GM21367 (cell line): Measurements from ENCODE around the gene MT1F.
"Not testable (repeated sequence)": the region's sequence is repeated elsewhere in the genome, so short reads cannot be mapped to it uniquely, and the experiment has no call there.

Experiments
- ATAC-seq: cut with Tn5 transposase; IDR thresholded peaks from one replicate; pipeline ENCODE4 v1.9.1; 2021; ENCODE audit not compliant: unreplicated experiment

MT1F gene

DNA sequence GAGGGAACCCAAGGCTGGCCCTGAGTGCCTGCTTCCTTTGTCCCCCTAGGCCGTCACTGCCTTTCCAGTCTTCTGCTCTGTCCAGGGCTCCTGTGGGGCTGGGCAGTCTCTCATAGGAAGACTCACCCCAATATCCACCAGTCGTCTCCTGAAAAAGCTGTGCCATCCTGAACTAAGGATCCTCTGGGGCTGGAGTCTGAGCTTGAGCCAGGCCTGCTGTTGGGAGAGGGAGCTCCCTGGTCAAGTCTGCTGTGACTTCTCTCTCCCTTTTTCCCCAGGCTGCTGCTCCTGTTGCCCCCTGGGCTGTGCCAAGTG lies 12.8 kb downstream of the MT1F start:
- ATAC-seq = no peak

GRCh38 chr16:56671691-56672090 lies 13.9 kb downstream of the MT1F start:
- ATAC-seq = not testable (repeated sequence)

- ATAC-seq = not testable (repeated sequence)
Observed at GRCh38 chr16:56672171-56672570, 14.4 kb downstream of the MT1F start.

GRCh38 chr16:56672761-56673536 lies 15.2 kb downstream of the MT1F start:
- ATAC-seq = no peak

DNA sequence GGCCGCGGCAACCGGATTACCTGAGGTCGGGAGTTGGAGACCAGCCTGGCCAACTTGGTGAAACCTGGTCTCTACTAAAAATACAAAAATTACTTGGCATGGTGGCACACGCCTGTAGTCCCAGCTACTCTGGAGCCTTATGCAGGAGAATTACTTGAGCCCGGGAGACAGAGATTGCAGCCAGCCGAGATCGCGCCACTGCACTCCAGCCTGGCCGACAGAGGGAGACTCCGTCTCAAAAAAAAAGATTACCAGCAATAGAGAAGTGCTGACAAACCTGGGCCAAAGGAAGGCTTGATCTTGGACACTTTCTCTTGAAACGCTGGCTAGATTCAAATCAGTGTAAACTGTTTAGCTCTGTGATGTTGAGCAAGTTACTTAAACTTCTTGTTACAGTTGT lies 16.2 kb downstream of the MT1F start:
- no peak for ATAC-seq

DNA sequence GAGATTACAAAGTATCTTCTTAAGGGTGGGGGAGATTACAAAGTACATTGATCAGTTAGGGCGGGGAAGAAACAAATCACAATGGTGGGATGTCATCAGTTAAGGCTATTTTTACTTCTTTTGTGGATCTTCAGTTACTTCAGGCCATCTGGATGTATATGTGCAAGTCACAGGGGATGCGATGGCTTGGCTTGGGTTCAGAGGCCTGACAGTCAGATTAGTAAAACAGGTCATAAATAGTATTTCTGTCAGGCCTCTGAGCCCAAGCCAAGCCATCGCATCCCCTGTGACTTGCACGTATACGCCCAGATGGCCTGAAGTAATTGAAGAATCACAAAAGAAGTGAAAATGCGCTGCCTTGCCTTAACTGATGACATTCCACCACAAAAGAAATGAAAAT lies 16.8 kb downstream of the MT1F start:
- not testable (repeated sequence) for ATAC-seq

GRCh38 chr16:56675685-56676210 lies 18.0 kb downstream of the MT1F start:
- no peak for ATAC-seq

DNA sequence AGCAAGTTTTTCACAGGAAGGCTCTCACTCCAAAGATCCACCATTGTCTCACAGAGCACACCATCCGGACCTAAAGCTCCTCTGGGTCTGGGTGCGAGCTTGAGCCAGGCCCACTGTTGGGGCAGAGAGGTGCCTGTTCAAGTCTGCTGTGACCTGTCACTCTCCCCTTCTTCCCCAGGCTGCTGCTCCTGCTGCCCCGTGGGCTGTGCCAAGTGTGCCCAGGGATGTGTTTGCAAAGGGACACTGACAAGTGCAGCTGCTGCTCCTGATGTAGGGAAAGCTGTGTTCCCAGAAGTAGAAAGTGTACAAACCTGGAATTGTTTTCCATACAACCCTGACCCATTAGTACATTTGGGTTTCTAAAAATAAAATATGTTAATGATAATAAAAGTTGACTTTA lies 19.7 kb downstream of the MT1F start:
- no peak for ATAC-seq

DNA sequence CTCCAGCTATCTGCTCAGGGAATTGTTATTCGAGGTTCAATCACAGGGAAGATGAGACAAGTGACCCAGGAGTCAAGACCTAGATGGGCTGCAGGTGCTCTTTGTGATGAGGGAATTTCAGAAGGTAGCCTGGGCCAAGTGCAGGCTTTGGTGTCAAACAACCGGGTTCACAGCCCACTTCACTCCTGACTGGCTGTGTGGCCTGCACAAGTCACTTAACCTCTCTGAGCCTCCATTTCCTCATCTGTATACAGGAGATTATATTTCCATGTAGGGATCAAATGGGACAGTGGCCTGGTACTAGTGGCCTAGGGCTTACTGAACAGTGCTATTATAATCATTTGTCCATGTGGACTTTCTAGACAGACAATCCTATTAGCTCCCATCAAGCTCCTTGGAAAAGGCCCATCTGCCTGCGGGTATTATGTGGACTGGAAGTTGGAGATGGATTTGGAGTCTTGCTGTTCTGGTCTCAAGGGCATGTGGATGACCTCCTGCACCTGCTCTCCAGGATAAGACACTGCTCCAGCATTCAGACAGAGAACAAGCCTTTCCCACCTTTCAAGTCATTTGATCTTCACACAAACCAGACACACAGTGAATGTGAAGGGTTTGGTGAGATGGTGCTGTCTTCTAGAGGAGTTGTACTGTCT lies 21.4 kb downstream of the MT1F start:
- ATAC-seq = no peak

GRCh38 chr16:56679818-56680217 lies 22.1 kb downstream of the MT1F start:
- ATAC-seq = no peak

DNA sequence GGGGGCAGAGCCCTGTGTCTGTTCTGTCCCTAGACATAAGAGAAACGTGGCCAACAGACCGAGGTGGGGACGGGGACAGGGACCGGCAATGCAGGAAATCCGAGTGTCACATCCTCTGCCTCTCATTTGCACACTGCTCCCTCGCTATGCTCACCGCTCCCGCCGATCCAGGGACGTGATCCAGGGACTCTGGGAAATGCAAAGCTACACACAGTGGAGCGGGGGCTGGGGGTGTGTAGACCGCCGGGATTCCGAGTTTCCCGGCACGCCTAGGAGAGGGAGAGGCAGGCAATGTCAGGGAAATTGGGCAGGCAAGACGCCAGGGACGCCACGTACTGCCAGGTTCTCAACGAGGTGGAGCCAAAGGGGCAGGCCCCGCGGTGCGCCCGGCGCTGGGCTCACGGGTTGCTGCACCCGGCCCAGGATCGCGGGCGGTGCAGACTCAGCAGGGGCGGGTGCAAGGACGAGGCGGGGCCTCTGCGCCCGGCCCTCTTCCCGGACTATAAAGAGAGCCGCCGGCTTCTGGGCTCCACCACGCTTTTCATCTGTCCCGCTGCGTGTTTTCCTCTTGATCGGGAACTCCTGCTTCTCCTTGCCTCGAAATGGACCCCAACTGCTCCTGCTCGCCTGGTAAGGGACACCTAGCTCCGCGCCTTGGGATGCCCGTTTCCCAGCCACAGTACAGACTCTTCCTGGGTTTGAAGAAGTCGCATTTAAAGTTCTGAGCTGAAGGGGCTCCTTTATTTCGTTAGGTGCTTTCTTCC lies 24.4 kb downstream of the MT1F start, which contains the start of gene MT1X:
TSS of gene MT1X (plus strand) at position 532 of the 764 bp plus-strand sequence. CDS start at position 603, 71 bp downstream.
- peak; percentile 90 for ATAC-seq

DNA sequence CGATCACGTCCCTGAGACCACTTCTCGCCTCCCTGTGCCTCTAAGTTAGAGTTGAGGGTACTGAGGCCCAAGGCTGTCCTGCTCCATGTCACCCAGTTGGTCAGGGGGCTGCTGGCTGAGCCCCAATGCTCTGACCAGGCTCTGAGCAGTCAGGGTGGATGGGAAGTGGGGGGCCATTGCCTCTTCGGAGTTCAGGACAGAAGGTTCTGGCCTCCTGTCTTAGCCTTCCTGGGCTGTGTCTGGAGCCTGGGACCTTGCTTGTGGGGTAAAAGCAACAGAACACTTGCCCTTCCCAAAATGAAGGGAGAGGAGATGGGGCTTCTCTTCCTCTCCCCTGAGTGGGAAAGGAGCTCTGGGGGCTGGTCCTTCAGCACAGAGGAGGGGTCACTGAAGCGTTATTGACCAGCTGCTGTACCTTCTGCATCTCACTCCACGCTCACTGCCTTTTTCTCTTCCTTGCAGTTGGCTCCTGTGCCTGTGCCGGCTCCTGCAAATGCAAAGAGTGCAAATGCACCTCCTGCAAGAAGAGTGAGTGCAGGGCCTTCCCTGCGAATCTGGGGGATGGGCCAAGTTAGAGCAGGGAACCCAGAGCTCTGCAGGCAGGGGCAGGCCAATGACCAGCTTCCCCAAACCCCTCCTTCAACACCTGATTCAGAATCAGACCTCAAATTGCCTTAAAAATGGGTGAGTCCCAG lies 25.1 kb downstream of the MT1F start:
- no peak for ATAC-seq

DNA sequence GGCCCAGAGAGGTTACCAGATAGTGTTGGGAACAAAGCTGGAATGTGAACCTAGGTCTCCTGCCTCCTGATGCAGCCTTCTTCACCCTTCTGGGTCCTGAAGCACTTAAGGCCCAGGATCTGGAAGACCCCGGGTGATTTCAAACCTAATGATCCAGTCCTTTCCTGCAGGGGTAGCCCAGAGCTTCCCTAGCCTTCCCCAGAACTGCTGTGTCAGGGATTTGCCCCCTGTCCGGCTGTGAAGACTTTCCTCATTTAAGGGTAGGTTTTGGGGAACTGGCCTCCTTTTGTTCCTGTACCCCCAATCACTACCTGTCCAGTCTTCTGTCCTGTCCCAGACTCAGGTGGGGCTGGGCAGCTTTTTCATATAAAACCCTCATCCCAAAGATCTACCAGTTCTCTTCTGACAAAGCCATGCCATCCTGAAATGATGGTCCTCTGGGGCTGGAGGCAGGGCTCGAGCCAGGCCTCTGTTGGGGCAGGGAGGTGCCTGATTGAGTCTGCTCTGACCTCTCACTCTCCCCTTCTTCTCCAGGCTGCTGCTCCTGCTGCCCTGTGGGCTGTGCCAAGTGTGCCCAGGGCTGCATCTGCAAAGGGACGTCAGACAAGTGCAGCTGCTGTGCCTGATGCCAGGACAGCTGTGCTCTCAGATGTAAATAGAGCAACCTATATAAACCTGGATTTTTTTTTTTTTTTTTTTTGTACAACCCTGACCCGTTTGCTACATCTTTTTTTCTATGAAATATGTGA lies 25.8 kb downstream of the MT1F start:
- no peak for ATAC-seq

DNA sequence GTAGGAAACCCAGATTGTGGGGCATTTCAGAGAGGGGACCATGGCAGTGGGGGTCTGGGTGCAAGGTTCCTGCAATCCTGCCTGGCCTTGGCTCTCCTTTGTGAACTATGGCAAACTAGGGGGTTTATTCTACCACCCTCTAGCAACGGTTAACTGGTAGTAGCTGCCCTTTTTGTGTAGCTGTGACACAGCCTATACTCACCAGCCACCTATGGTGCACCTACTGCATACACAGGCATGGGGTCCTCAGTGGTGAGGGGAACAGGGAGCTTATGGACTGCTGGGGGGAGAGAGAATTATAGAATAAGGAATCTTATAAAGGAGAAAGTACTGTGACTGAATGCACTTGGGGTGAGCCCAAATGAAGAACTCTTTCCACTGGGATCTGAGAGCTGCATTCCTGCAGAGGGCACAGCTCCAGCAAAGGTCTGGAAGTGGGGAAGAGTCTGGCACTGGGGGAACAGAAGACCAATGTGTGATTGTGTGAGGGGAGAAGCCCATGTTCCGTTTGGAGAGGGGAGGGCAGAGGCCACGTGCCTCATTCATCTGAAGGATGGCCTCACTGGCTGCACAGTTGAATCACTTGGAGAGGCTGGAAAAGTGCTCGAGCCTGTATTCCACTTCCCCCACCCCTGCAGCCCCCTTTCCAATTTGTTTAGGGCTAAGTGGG lies 26.6 kb downstream of the MT1F start:
- no peak for ATAC-seq

DNA sequence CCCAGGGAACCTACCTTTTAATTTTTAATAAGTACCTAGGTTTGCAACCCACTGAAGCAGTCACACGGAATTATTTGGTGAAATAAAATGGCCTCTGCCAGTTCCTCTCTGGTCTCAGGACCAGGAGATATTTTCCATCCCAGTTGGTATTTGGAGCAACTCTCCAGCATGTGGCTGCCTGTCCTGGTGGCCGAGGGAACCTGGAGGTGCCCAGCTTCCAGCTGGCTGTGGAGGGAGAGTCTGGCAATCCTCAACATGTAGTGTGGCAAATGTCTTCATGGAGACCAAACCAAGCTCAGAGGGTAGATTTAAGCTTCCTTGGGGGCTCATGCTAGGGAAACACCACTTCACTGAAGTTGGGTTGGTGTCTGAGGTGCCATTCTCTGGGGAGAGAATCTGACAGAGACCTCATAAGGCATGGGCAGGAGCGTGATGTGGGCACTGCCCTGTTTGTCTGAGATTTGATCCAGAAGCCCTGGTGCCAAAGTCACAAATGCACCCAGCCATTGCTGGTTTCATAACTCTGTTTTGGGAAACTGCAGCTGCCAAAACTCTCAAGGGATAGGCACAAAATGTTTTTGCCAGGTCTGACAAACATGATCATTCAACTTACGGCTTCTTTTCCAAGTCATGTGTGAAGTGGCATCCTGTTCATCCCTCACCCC lies 27.3 kb downstream of the MT1F start:
- ATAC-seq = no peak

- no peak for ATAC-seq
Observed at GRCh38 chr16:56686758-56687157, 29.0 kb downstream of the MT1F start.

DNA sequence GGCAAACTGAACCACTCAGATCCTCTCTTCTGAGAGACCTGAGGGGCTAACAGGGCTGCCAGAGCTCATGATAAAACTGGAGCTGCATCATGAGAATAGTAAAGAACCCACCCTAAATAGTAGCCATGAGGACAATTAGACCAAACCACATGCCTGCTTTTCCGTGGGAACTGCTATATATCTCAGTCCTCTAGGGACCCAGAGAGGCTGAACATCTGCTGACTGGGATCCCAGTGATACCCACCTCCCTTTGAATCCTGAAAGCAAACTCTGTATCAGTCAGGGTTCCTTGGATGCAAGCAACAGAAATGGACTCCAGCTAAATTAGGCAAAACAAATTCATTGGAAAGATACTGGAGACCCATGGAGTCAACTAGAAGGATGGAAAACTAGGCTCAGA lies 31.0 kb downstream of the MT1F start:
- ATAC-seq = no peak

GRCh38 chr16:56689171-56689570 lies 31.4 kb downstream of the MT1F start:
- no peak for ATAC-seq

DNA sequence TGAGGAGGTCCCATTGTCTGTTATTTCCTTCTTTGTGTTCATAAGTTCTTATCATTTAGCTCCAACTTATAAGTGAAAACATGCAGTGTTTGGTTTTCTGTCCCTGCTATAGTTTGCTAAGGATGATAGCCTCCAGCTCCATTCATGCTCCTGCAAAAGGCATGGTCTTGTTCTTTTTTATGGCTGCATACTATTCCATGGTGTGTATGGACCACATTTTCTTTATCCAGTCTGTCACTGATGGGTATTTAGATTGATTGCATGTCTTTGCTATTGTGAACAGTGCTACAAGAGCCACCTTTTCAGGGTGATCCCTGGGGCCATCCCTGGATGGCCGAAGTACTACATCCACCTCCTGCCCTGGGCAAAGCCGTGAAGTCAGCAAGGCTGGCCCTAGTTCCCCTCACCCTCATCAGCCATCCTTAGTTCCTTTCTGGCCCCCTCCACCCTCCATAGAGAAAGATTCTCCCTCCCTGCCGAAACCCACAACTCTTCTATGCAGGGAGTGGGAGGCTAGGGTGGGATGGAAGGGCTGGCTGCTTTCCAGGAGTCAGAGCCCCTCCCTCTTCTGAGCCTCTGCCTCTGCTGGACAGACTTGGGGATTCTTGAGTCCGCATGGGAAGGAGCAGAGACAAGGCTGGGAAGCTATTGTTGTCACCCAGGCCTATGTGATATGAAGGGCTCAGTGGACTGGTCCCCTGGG lies 32.8 kb downstream of the MT1F start:
- ATAC-seq = no peak
